ENCODE measurements around the gene MBP. TPM values are rescaled to one million over a fixed set of nuclear protein-coding genes. Genes with fewer than 3 reads are reported as not detected.

Gene MBP
- total RNA-seq, 1 donor from 2014 or later = 35.0 TPM

GRCh38 chr18:77114415-77115191, 18.0 kb downstream of the MBP start:
- no peaks in the 10 kb centered on the region for H3K27me3 ChIP-seq (ENCODE audit: low read depth)
- no peaks in the 10 kb centered on the region for H3K36me3 ChIP-seq
- H3K4me3 ChIP-seq = peak overlapping the region; percentile 25
- peak; percentile 87 for DNase-seq
- H3K27ac ChIP-seq (replicated peaks) = peak overlapping the region; percentile 97
- peaks cover 52% of the 10 kb centered on the region for H3K4me1 ChIP-seq
- H3K9me3 ChIP-seq (replicated peaks) = no peaks in the 10 kb centered on the region
- intact Hi-C loops (cut with micrococcal nuclease) = no loop called here
- TF ChIP-seq CTCF (IDR thresholded peaks at IDR 0.05; ENCODE audit: borderline replicate concordance) = no peak

GRCh38 chr18:77114152-77114414, 18.5 kb downstream of the MBP start:
- Histone ChIP-seq H3K36me3 (no peaks in the 10 kb centered on the region), H3K4me3 (peak overlapping the region; percentile 6), H3K27me3 (ENCODE audit: low read depth) (no peaks in the 10 kb centered on the region), H3K4me1 (peaks cover 55% of the 10 kb centered on the region), H3K9me3 (replicated peaks) (no peaks in the 10 kb centered on the region), H3K27ac (replicated peaks) (peak overlapping the region; percentile 97)
- intact Hi-C loops (cut with micrococcal nuclease) = no loop called here
- no peak for TF ChIP-seq CTCF (IDR thresholded peaks at IDR 0.05; ENCODE audit: borderline replicate concordance)
- DNase-seq = no peak

- H3K4me3 ChIP-seq = peak overlapping the region; percentile 6
These were observed 19.0 kb downstream of the MBP start for GRCh38 chr18:77113361-77114151.

GRCh38 chr18:77112747-77113092, 19.9 kb downstream of the MBP start:
- DNase-seq = no peak
- no peak for TF ChIP-seq CTCF (IDR thresholded peaks at IDR 0.05; ENCODE audit: borderline replicate concordance)
- H3K9me3 ChIP-seq (replicated peaks) = no peaks in the 10 kb centered on the region
- no peaks in the 10 kb centered on the region for H3K27me3 ChIP-seq (ENCODE audit: low read depth)
- no peaks in the 10 kb centered on the region for H3K36me3 ChIP-seq
- intact Hi-C loops (cut with micrococcal nuclease) = no loop called here
- peaks cover 65% of the 10 kb centered on the region for H3K4me1 ChIP-seq
- H3K27ac ChIP-seq (replicated peaks) = peak overlapping the region; percentile 97
- H3K4me3 ChIP-seq = no peak overlapping the region

More at GRCh38 chr18:77113361-77114151, 19.0 kb downstream of the MBP start:
- Histone ChIP-seq H3K36me3 (no peaks in the 10 kb centered on the region), H3K4me1 (peaks cover 57% of the 10 kb centered on the region), H3K27ac (replicated peaks) (peak overlapping the region; percentile 97), H3K9me3 (replicated peaks) (no peaks in the 10 kb centered on the region), H3K27me3 (ENCODE audit: low read depth) (no peaks in the 10 kb centered on the region)
- no peak for TF ChIP-seq CTCF (IDR thresholded peaks at IDR 0.05; ENCODE audit: borderline replicate concordance)
- intact Hi-C loops (cut with micrococcal nuclease) = no loop called here
- no peak for DNase-seq

GRCh38 chr18:77111951-77112746, 20.4 kb downstream of the MBP start:
- intact Hi-C loops (cut with micrococcal nuclease) = no loop called here
- H3K27ac ChIP-seq (replicated peaks) = peak overlapping the region; percentile 97
- DNase-seq = no peak

More at GRCh38 chr18:77111951-77112746, 20.4 kb downstream of the MBP start:
- Histone ChIP-seq H3K4me1 (peaks cover 71% of the 10 kb centered on the region), H3K27me3 (ENCODE audit: low read depth) (no peaks in the 10 kb centered on the region), H3K9me3 (replicated peaks) (no peaks in the 10 kb centered on the region), H3K36me3 (no peaks in the 10 kb centered on the region), H3K4me3 (peak overlapping the region; percentile 21)
- TF ChIP-seq CTCF (IDR thresholded peaks at IDR 0.05; ENCODE audit: borderline replicate concordance) = no peak
